GM23338 (cell line): ENCODE data around the gene SUSD4.

Experiments used
- CREB1 ChIP-seq: fragments of 250-450 bp; sonication (Bioruptor Pico); IDR thresholded peaks from 2 replicates; pipeline ENCODE4 v1.5.0; 2020; ENCODE audit warnings: low read depth, mild to moderate bottlenecking, moderate library complexity
- CTCF ChIP-seq, 2 experiments: fragments of 200-600 bp in 1 of 2; sonication (generic) in 1 of 2; conservative IDR thresholded peaks; 2 replicates each; pipeline versions ENCODE4 v1.5.1 to v1.6.1; 2016 to 2017; ENCODE audit warnings: antibody characterized with exemption in 2 of 2, low read depth in 2 of 2, mild to moderate bottlenecking in 2 of 2, moderate library complexity in 1 of 2
- EZH2 ChIP-seq: fragments of 200-600 bp; sonication (generic); IDR thresholded peaks from one replicate; pipeline ENCODE4 v1.8.0; 2017; ENCODE audit warnings: antibody characterized with exemption, mild to moderate bottlenecking, low read depth; ENCODE audit not compliant: unreplicated experiment
- EZH2phosphoT487 ChIP-seq: fragments of 200-600 bp; sonication (generic); IDR thresholded peaks from one replicate; pipeline ENCODE4 v1.8.1; 2018; ENCODE audit warnings: antibody characterized with exemption; ENCODE audit not compliant: unreplicated experiment
- JUNB ChIP-seq: IDR thresholded peaks from one replicate; pipeline ENCODE4 v1.6.1; 2016; ENCODE audit warnings: antibody characterized with exemption; ENCODE audit not compliant: unreplicated experiment
- NANOG ChIP-seq: IDR thresholded peaks from 2 replicates; pipeline ENCODE4 v1.6.1; 2016; ENCODE audit warnings: antibody characterized with exemption, borderline replicate concordance
- POLR2AphosphoS5 ChIP-seq: IDR thresholded peaks from 2 replicates; pipeline ENCODE4 v1.6.1; 2016; ENCODE audit warnings: antibody characterized with exemption, low read depth
- REST ChIP-seq: IDR thresholded peaks from one replicate; pipeline ENCODE4 v1.6.1; 2018; ENCODE audit warnings: antibody characterized with exemption; ENCODE audit not compliant: unreplicated experiment
- STAT1 ChIP-seq: IDR thresholded peaks from one replicate; pipeline ENCODE4 v1.6.1; 2016; ENCODE audit warnings: antibody characterized with exemption; ENCODE audit not compliant: unreplicated experiment
- ZNF331 ChIP-seq: fragments of 250-450 bp; sonication (Bioruptor Pico); IDR thresholded peaks from 2 replicates; pipeline ENCODE4 v1.5.0; 2020; ENCODE audit warnings: low read depth, mild to moderate bottlenecking, moderate library complexity

GRCh38 chr1:223207293-223208066 is 156.5 kb downstream of the SUSD4 start:
- TF ChIP-seq CTCF (conservative IDR thresholded peaks at IDR 0.05; ENCODE audit: low read depth in 2 of 2), result no peak
- no peak for TF ChIP-seq POLR2AphosphoS5
- no peak for TF ChIP-seq STAT1
- TF ChIP-seq REST, result no peak
- no peak for TF ChIP-seq NANOG
- TF ChIP-seq CREB1 (CRISPR knock-in tag), result no peak
- no peak for TF ChIP-seq EZH2
- TF ChIP-seq ZNF331 (CRISPR knock-in tag), result no peak
- no peak for TF ChIP-seq EZH2phosphoT487
- TF ChIP-seq JUNB, result no peak
